ENCODE measurements around the gene ALAS1. TPM values are rescaled to one million over a fixed set of nuclear protein-coding genes. Genes with fewer than 3 reads are reported as not detected.
"Not testable (repeated sequence)": the region's sequence is repeated elsewhere in the genome, so short reads cannot be mapped to it uniquely, and the experiment has no call there.

The ALAS1 gene
- total RNA-seq, 2 donors from 2014 or later: 13.5 to 63.6 TPM

DNA sequence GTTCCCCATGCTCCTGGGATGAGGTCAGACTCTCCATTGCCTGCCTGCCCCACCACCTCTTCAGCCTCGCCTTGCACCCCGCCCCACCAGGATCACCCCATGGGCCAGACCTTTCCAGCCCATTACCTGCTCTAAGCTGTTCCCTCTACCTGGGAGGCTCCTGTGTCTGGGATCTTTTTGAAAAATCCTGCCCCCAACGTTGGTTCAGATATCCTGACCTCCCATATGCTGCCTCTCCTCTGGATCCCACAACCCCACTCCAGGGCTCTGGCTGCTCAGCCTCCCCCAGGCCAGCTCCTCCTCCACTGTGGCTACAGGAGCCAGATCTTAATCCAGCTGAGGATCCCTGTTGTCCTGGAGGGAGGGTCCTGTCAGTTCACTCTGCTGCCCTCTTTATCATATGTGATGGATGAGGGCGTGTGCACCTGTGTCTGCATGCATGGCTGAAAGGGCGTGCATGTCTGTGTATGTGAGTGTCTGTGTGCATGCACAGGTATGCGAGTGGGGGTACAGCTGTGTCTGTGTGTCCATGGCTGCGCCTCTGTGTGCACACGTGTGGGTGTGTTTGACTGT lies 21.7 kb upstream of the ALAS1 start:
- H3K9me3 ChIP-seq: no peaks in the 10 kb centered on the region
- H3K4me1 ChIP-seq: no peaks in the 10 kb centered on the region
- TF ChIP-seq POLR2A (IDR thresholded peaks at IDR 0.05): no peak
- TF ChIP-seq, protein P1, sequence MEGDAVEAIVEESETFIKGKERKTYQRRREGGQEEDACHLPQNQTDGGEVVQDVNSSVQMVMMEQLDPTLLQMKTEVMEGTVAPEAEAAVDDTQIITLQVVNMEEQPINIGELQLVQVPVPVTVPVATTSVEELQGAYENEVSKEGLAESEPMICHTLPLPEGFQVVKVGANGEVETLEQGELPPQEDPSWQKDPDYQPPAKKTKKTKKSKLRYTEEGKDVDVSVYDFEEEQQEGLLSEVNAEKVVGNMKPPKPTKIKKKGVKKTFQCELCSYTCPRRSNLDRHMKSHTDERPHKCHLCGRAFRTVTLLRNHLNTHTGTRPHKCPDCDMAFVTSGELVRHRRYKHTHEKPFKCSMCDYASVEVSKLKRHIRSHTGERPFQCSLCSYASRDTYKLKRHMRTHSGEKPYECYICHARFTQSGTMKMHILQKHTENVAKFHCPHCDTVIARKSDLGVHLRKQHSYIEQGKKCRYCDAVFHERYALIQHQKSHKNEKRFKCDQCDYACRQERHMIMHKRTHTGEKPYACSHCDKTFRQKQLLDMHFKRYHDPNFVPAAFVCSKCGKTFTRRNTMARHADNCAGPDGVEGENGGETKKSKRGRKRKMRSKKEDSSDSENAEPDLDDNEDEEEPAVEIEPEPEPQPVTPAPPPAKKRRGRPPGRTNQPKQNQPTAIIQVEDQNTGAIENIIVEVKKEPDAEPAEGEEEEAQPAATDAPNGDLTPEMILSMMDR (IDR thresholded peaks at IDR 0.05): no peak
- H3K27ac ChIP-seq: no peak overlapping the region
- H3K27me3 ChIP-seq: no peaks in the 10 kb centered on the region
- no peak for DNase-seq
- no peaks in the 10 kb centered on the region for H3K36me3 ChIP-seq (replicated peaks in 1 of 2; ENCODE audit: insufficient read depth in 1 of 2, low read depth in 2 of 2)
- no peak for ATAC-seq
- no peak overlapping the region for H3K4me3 ChIP-seq
- intact Hi-C loops (cut with DNase I): no loop called here
- WGBS, 2 donors: 80 to 83% methylated on average over 6 to 8 of the region's 8 CpGs

DNA sequence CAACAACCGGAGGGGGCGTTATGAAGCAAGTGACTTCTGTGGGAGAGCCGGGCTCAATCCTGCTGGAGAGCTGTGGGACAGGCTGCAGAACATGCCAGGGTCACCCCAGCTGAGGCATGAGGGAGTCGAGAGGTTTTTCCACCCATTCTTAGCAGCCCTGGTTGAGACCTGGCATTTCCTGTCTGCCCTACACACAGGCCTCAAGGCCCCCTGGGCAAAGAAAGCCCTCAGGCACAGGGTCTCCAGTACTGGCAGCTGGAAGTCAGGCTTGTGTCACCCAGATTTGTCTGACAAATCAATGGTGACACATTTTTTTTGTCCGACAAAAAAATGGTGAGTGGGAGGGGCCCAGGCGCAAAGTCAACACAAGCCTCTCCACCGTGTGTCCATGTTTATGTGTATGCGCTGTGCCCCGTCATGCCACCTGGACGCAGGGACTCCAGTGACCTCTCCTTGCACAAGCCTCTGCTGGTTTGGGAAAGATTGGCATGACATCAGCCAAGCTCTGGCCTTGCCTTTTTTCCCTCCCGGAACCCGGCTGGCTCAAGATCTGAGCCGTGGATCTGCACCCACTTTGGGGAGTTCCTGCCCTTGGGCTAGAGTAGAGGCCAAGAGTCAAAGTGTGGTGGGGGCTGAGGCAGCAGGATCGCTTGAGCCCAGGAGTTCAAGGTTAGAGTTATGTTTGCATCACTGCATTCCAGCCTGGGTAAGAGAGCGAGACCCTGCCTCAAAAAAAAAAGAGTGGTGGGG lies 20.8 kb upstream of the ALAS1 start:
- DNase-seq: peak in 3 of 4 donors; percentile 32 to 65 (median 33)
- intact Hi-C loops (cut with DNase I): no loop called here
- no peaks in the 10 kb centered on the region for H3K27me3 ChIP-seq
- TF ChIP-seq POLR2A (IDR thresholded peaks at IDR 0.05): no peak
- no peak overlapping the region for H3K4me3 ChIP-seq
- H3K4me1 ChIP-seq: no peaks in the 10 kb centered on the region
- no peaks in the 10 kb centered on the region for H3K9me3 ChIP-seq
- ATAC-seq: no peak
- no peaks in the 10 kb centered on the region for H3K36me3 ChIP-seq (replicated peaks in 1 of 2; ENCODE audit: insufficient read depth in 1 of 2, low read depth in 2 of 2)
- 63 to 68% methylated on average over 12 to 15 of the region's 15 CpGs for WGBS, 2 donors
- peak overlapping the region in 1 of 4 donors; percentile 36 for H3K27ac ChIP-seq

DNA sequence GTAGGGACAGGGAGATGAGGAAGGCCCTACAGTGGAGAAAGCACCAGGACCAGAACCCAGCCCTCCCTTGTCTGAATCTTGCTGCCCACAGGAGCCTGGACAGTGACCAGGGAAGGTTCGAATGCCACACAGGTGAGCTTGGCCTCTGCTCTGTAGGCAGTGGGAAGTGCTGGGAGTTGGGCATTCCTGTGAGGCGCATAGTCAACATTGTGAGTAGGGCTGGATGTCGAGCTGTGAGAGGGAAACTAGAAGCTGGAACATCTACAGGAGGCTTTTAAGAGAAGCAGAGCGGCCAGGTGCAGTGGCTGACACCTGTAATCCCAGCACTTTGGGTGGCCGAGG lies 20.3 kb upstream of the ALAS1 start:
- DNase-seq (peak in 1 of 4 donors; percentile 49), ATAC-seq (no peak)
- Histone ChIP-seq H3K36me3 (replicated peaks in 1 of 2; ENCODE audit: insufficient read depth in 1 of 2, low read depth in 2 of 2) (no peaks in the 10 kb centered on the region), H3K27ac (peak overlapping the region in 1 of 4 donors; percentile 36), H3K4me1 (no peaks in the 10 kb centered on the region), H3K9me3 (no peaks in the 10 kb centered on the region), H3K27me3 (no peaks in the 10 kb centered on the region), H3K4me3 (no peak overlapping the region)
- intact Hi-C loops (cut with DNase I): no loop called here
- 73 to 82% methylated on average over 5 of the region's 5 CpGs for WGBS, 2 donors
- no peak for TF ChIP-seq POLR2A (IDR thresholded peaks at IDR 0.05)
- TF ChIP-seq, protein P1 (IDR thresholded peaks at IDR 0.05): no peak

DNA sequence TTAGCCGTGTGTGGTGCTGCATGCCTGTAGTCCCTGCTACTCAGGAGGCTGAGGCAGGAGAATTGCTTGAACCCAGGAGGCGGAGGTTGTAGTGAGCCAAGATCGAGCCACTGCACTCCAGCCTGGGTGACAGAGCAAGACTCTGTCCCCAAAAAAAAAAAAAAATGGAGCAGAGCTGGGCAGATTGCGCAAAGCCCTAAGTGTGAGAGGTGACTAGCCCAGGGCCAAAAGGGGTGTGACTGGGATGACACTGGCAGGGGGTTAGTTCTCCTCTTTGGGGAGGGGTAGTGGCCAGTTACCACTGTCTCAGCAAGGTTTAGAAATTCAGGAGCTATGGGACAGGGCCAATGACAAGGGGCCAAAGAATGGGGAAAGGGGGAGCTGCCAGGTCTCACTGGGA lies 19.8 kb upstream of the ALAS1 start:
- H3K4me3 ChIP-seq: not testable (repeated sequence)

DNA sequence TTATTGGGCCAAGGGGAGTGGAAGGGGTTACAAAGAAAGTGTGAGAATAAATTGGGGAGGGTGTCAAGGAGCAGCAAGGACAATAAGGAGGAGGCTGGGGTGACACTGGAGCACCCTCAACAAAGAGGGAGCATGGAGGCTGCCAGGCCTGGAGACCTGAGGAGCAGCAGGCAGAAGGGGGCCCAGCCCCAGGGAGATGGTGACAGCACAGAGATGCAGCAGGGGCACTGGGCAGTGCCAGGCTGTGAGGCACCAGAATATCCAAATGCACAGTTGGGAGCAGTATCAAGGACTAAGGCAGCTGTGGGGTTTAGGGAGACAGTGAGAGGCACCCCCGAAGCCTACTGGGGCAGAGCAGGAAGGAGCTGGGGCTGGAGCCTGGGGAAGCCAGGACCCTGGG lies 19.4 kb upstream of the ALAS1 start:
- no peaks in the 10 kb centered on the region for H3K36me3 ChIP-seq (replicated peaks in 1 of 2; ENCODE audit: insufficient read depth in 1 of 2, low read depth in 2 of 2)
- H3K27me3 ChIP-seq: no peaks in the 10 kb centered on the region
- DNase-seq (no peak), ATAC-seq (no peak)
- TF ChIP-seq POLR2A (IDR thresholded peaks at IDR 0.05): no peak
- TF ChIP-seq, protein P1 (IDR thresholded peaks at IDR 0.05): no peak
- no peaks in the 10 kb centered on the region for H3K4me1 ChIP-seq
- H3K9me3 ChIP-seq: no peaks in the 10 kb centered on the region
- 88 to 100% methylated on average over 1 of the region's 1 CpG for WGBS, 2 donors
- intact Hi-C loops (cut with DNase I): no loop called here
- H3K4me3 ChIP-seq: no peak overlapping the region
- no peak overlapping the region for H3K27ac ChIP-seq

More for the DNA sequence above, 19.8 kb upstream of the ALAS1 start:
- intact Hi-C loops (cut with DNase I); H3K4me1 ChIP-seq; DNase-seq; H3K27me3 ChIP-seq; H3K27ac ChIP-seq; H3K9me3 ChIP-seq; ATAC-seq; H3K36me3 ChIP-seq (replicated peaks in 1 of 2; ENCODE audit: insufficient read depth in 1 of 2, low read depth in 2 of 2): not testable (repeated sequence)
- WGBS, 2 donors: 83 to 85% methylated on average over 4 of the region's 4 CpGs

Measured in body of pancreas (tissue), 4 donors.